ENCODE data around the gene LIN52.

Gene LIN52, protein sequence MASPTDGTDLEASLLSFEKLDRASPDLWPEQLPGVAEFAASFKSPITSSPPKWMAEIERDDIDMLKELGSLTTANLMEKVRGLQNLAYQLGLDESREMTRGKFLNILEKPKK

DNA sequence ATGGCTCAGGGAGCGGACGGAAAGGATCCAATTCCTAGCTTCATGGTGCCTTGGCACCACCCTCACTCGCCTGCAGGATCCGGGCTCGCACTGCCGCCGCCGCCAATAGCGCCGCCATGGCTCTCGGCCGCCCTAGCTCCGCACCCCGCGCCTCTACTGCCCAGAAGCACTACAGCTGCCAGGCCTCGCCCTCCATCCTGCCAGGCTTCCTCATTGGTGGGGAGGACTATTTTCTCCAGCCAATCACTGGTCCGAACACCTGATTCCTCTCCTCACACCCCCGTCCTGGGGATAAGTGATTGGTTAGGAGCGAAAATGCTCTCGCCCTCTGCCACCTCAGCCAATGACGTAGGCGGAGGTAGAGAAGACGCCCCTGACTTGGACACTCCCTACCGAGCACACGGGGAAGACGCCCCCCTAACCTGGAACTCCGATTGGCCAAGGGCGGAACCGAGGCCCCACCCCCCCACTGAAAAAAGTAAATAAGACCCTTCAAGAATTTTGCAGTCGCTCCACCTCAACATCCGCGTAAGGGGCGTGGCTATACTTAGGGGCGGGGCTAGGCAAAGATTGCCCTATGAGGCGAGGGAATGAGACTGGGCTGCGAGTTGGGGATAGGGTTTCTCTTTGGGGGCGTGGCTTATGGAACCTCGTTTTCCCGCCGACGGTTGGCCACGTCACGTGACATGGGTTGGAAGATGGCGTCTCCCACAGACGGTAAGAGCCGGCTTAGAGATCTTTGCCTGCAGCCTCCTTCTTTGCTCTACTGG lies at the start of gene LIN52, which contains the start of gene ALDH6A1:
Gene LIN52 (plus strand): TSS at position 680 of the 770 bp plus-strand sequence. CDS start 19 bp downstream, at position 699.
Gene ALDH6A1 (minus strand): TSS at position 177 of the 770 bp plus-strand sequence. CDS start 59 bp downstream, at position 118.
- Histone ChIP-seq H3K9ac (ENCODE audit: low read depth, low read length) (peak within 1 kb of the TSS; percentile 99), H3K4me1 (ENCODE audit: insufficient read depth, low read length) (peaks cover 8% of the 10 kb centered on the region), H3K9me3 (ENCODE audit: insufficient read depth, low read depth, low read length) (no peaks in the 10 kb centered on the region), H3K4me3 (ENCODE audit: low read length) (peak within 1 kb of the TSS; percentile 99), H3K27me3 (ENCODE audit: insufficient read depth, low read length) (no peaks in the 10 kb centered on the region), H3K27ac (ENCODE audit: low read length) (peak within 1 kb of the TSS; percentile 98), H3K36me3 (ENCODE audit: insufficient read depth, low read depth, low read length) (no peaks in the 10 kb centered on the region)

DNA sequence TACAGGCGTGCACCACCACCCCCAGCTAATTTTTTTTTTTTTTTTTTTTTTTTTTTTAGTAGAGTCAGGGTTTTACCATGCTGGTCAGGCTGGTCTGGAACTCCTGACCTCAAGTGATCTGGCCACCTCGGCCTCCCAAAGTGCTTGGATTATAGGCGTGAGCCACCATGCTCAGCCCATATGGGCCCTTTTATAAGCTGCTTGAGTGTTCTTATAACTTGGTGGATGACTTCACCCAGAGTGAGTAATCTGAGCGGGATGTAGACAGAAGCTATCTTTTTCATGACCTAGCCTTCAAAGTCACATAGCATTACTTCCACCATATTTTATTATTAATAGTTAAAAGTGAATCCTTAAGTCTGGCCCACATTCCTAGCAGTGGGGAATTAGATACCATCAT lies 49.2 kb upstream of the LIN52 start:
- Histone ChIP-seq H3K9ac (ENCODE audit: low read depth, low read length) (no peak overlapping the region), H3K4me3 (ENCODE audit: low read length) (no peak overlapping the region), H3K27me3 (ENCODE audit: insufficient read depth, low read length) (no peaks in the 10 kb centered on the region), H3K36me3 (ENCODE audit: insufficient read depth, low read depth, low read length) (no peaks in the 10 kb centered on the region), H3K4me1 (ENCODE audit: insufficient read depth, low read length) (no peaks in the 10 kb centered on the region), H3K27ac (ENCODE audit: low read length) (no peak overlapping the region), H3K9me3 (ENCODE audit: insufficient read depth, low read depth, low read length) (no peaks in the 10 kb centered on the region)

DNA sequence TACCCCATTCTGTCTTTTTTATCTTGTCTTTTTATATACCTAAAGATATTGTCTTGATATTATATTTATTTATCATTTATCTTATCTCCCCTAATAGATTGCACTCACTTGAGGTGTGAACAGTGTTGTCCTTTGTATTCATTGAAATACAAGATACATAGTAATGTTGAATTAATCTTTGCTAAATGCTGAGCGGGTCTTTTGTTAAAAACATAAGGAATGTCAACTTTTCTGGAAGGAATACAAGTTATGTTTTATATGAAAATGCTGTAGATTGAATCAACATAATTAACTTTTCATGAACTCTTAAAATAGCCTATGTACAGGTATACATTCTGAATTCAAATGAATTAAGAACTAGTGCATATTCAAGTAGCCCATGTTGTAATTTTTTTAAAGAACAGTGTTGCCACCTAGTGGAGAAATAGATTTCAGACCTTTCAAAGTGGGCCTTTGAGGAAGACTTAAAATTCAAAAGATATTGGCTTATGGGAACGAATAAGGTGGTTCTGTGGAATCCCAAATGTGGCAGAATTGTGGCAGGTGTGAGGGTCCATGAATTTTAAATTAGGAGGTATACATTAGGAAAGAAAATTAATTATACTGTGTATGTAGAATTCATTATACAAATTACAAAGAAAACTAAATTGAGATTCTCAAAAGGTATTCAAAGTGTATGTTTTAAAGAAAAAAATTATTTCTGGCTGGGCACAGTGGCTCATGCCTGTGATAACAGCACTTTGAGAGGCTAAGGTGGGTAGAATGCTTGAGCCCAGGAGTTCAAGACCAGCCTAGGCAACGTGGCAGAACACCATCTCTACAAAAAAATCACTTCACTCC lies 46.5 kb upstream of the LIN52 start:
- no peaks in the 10 kb centered on the region for H3K36me3 ChIP-seq (ENCODE audit: insufficient read depth, low read depth, low read length)
- H3K27ac ChIP-seq (ENCODE audit: low read length), result no peak overlapping the region
- H3K9me3 ChIP-seq (ENCODE audit: insufficient read depth, low read depth, low read length), result no peaks in the 10 kb centered on the region
- no peak overlapping the region for H3K9ac ChIP-seq (ENCODE audit: low read depth, low read length)
- H3K4me3 ChIP-seq (ENCODE audit: low read length), result no peak overlapping the region
- no peaks in the 10 kb centered on the region for H3K4me1 ChIP-seq (ENCODE audit: insufficient read depth, low read length)
- H3K27me3 ChIP-seq (ENCODE audit: insufficient read depth, low read length), result no peaks in the 10 kb centered on the region

DNA sequence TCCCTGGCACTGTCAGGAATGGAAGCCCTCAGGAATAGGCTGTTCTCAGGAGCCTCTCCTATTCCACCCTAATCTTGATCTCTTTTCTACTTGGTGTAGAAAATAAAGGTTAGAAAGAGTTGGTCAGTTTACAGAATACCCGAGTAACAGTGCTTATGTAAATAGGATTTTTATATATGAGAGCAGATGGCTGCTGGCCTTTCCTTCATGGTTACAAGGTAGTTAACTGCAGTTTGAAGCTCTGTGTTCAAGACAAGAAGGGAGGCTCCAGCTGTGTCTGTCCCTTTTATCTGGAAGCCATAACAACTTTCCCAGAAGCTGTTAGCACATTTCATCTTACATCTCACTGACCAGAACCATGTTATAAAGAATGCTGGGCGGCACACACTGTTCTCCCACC lies 42.5 kb upstream of the LIN52 start:
- no peaks in the 10 kb centered on the region for H3K9me3 ChIP-seq (ENCODE audit: insufficient read depth, low read depth, low read length)
- no peaks in the 10 kb centered on the region for H3K4me1 ChIP-seq (ENCODE audit: insufficient read depth, low read length)
- no peak overlapping the region for H3K27ac ChIP-seq (ENCODE audit: low read length)
- H3K4me3 ChIP-seq (ENCODE audit: low read length), result no peak overlapping the region
- H3K27me3 ChIP-seq (ENCODE audit: insufficient read depth, low read length), result no peaks in the 10 kb centered on the region
- H3K9ac ChIP-seq (ENCODE audit: low read depth, low read length), result no peak overlapping the region
- H3K36me3 ChIP-seq (ENCODE audit: insufficient read depth, low read depth, low read length), result no peaks in the 10 kb centered on the region

DNA sequence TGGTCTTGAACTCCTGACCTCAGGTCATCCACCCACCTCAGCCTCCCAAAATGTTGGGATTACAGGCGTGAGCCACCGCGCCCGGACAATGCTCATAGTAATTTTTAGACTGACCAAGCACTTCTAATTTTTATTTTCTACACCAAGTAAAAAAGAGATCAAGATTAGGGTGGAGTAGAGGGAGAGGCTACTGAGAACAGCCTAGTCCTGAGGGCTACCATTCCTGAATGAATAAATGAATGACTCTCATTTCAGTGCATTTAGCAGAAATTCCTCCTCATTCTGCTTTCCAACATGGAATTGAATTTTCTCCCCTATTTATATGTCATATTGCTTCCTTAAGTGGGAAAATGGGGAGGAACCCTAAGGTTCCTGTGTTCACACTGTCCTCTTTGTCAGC lies 39.2 kb upstream of the LIN52 start:
- Histone ChIP-seq H3K4me3 (ENCODE audit: low read length) (no peak overlapping the region), H3K9me3 (ENCODE audit: insufficient read depth, low read depth, low read length) (no peaks in the 10 kb centered on the region), H3K27ac (ENCODE audit: low read length) (no peak overlapping the region), H3K4me1 (ENCODE audit: insufficient read depth, low read length) (no peaks in the 10 kb centered on the region), H3K27me3 (ENCODE audit: insufficient read depth, low read length) (no peaks in the 10 kb centered on the region), H3K36me3 (ENCODE audit: insufficient read depth, low read depth, low read length) (no peaks in the 10 kb centered on the region), H3K9ac (ENCODE audit: low read depth, low read length) (no peak overlapping the region)

DNA sequence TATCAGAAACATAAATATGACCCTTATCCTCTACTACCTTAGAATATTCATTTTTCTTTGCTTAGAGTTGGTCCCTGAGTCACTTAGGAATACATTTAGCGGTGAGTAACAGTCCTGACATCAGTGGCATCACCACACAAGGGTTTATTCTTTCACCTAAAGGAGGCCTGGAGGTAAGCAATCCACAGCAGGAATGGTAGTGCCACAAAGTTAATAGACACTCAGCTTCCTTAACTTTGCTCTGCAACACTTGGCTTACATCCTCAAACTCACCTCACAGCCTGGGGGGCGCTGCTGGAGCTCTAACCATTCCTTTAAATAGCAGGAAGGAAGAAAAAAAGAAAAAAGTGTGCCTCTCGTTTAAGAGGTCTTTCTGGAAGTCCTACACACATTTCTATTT lies 36.5 kb upstream of the LIN52 start:
- Histone ChIP-seq H3K27me3 (ENCODE audit: insufficient read depth, low read length) (no peaks in the 10 kb centered on the region), H3K9me3 (ENCODE audit: insufficient read depth, low read depth, low read length) (no peaks in the 10 kb centered on the region), H3K36me3 (ENCODE audit: insufficient read depth, low read depth, low read length) (no peaks in the 10 kb centered on the region), H3K4me1 (ENCODE audit: insufficient read depth, low read length) (no peaks in the 10 kb centered on the region), H3K4me3 (ENCODE audit: low read length) (no peak overlapping the region), H3K27ac (ENCODE audit: low read length) (no peak overlapping the region), H3K9ac (ENCODE audit: low read depth, low read length) (no peak overlapping the region)

DNA sequence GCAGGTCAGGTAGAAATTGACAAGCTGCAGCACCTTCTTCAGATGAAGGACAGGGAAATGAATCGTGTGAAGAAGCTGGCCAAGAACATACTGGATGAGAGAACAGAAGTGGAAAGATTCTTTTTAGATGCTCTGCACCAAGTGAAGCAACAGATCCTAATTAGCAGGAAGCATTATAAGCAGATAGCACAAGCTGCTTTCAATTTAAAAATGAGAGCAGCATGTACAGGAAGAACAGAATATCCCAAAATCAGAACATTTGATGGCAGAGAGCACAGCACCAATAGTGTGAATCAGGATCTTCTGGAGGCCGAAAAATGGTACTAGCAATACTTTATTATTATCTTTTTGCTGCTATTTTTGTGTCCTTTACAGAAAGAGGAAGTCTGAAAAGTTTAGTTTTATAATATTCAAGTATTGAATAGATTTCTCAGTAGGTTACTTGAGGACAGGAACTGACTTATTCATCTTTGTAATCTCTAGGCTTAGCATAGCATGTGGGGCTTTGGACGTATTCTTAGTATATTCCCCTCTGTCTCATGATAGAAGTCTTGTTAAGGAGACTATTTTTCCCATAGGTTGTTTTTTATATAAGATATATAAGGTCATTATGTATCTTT lies 34.8 kb upstream of the LIN52 start:
- H3K9ac ChIP-seq (ENCODE audit: low read depth, low read length), result no peak overlapping the region
- no peaks in the 10 kb centered on the region for H3K4me1 ChIP-seq (ENCODE audit: insufficient read depth, low read length)
- H3K4me3 ChIP-seq (ENCODE audit: low read length), result no peak overlapping the region
- no peak overlapping the region for H3K27ac ChIP-seq (ENCODE audit: low read length)
- H3K9me3 ChIP-seq (ENCODE audit: insufficient read depth, low read depth, low read length), result no peaks in the 10 kb centered on the region
- no peaks in the 10 kb centered on the region for H3K36me3 ChIP-seq (ENCODE audit: insufficient read depth, low read depth, low read length)
- no peaks in the 10 kb centered on the region for H3K27me3 ChIP-seq (ENCODE audit: insufficient read depth, low read length)

DNA sequence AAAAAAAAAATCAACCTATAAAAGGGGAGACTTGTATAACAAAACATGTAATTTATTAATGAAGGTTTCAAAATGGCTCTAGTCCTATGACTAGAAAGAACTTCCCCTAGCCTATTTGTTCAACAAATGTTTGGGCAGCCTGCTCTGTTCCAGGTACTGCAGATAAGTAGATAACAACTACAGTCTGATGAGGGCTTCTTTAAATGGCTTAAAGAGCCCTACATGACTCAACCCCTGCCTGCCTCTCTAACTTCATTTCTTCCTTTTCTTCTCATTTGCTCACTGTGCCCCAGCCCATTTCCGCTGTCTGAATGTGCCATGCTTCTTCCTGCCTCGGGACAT lies 22.0 kb upstream of the LIN52 start:
- Histone ChIP-seq H3K27ac (ENCODE audit: low read length) (no peak overlapping the region), H3K36me3 (ENCODE audit: insufficient read depth, low read depth, low read length) (peaks cover 57% of the 10 kb centered on the region), H3K27me3 (ENCODE audit: insufficient read depth, low read length) (no peaks in the 10 kb centered on the region), H3K4me3 (ENCODE audit: low read length) (no peak overlapping the region), H3K9me3 (ENCODE audit: insufficient read depth, low read depth, low read length) (no peaks in the 10 kb centered on the region), H3K4me1 (ENCODE audit: insufficient read depth, low read length) (no peaks in the 10 kb centered on the region), H3K9ac (ENCODE audit: low read depth, low read length) (no peak overlapping the region)

DNA sequence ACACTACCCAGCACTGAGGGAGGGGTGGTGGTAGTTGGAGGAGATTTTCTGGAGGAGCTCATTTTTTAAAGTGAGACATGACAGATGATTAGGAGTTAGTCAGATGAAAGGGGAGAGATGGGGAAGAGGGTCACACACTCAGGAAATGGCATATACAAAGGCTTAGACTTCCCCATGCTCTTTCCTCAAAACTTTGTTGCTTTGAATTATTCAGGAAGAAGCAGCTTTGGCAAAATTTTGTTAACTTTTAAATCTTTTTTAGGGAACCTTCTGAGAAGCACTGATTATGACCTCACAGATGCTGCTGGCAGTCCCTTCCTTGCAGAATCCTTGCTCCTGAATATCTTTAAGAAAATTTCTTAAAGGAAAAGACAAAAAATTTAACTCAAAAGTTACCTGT lies 20.3 kb upstream of the LIN52 start:
- Histone ChIP-seq H3K27ac (ENCODE audit: low read length) (no peak overlapping the region), H3K4me3 (ENCODE audit: low read length) (no peak overlapping the region), H3K36me3 (ENCODE audit: insufficient read depth, low read depth, low read length) (peaks cover 59% of the 10 kb centered on the region), H3K27me3 (ENCODE audit: insufficient read depth, low read length) (no peaks in the 10 kb centered on the region), H3K9me3 (ENCODE audit: insufficient read depth, low read depth, low read length) (no peaks in the 10 kb centered on the region), H3K9ac (ENCODE audit: low read depth, low read length) (no peak overlapping the region), H3K4me1 (ENCODE audit: insufficient read depth, low read length) (no peaks in the 10 kb centered on the region)

DNA sequence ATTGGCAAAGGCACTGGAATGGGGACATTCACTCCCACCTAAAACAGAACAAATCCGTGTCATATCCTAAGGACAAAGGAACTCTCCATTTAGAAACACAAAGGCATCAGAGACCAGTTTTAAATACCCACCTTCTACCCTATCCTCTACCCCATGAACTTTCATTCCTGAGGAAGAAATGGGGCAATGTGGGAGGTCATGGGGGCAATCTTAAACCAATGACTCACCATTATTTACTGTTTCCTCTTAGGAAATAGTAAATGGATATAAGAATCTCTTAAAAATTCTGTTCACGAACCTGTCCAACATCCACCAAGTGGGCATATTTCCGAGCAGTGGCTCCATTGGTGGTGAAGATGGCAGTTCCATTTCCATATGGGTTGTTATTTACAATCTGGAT lies 19.9 kb upstream of the LIN52 start:
- H3K27me3 ChIP-seq (ENCODE audit: insufficient read depth, low read length), result no peaks in the 10 kb centered on the region
- no peaks in the 10 kb centered on the region for H3K4me1 ChIP-seq (ENCODE audit: insufficient read depth, low read length)
- peaks cover 55% of the 10 kb centered on the region for H3K36me3 ChIP-seq (ENCODE audit: insufficient read depth, low read depth, low read length)
- H3K9ac ChIP-seq (ENCODE audit: low read depth, low read length), result no peak overlapping the region
- H3K4me3 ChIP-seq (ENCODE audit: low read length), result no peak overlapping the region
- no peaks in the 10 kb centered on the region for H3K9me3 ChIP-seq (ENCODE audit: insufficient read depth, low read depth, low read length)
- no peak overlapping the region for H3K27ac ChIP-seq (ENCODE audit: low read length)

DNA sequence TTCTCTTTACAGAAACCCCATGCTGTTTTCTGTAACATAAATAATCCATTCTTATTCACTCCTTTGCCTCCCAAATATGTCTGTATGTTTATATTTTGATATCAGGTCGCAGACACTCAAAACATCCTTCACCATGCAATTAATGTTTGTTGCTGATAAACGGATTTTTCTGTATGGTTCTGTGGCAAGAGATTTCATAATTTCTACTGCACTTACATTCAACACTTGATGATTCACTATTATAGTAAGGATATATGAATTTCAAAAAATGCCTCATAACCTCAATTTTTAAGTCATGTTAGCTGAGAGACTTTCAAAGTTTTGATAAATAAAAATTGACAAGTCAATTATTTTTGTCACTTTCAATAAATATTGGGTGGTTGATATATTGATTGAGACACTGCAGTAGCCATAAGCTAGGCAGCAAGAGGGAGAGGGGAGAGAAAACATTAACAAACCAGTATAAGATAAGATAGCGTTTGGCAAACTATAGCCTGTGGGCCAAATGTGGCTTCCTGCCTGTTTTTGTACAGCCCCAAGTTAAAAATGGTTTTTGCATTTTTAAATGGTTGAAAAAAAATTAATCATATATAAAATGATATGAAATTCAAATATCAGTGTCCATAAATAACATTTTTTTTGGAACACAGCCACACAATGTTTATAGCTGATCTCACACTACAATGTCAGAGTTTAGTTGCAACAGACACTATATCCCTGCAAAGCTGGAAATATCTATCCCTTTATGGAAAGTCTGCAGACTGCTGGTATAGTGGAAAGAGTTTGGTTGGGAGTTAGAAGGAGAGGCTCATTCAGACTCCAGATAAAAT lies 18.8 kb upstream of the LIN52 start:
- H3K9ac ChIP-seq (ENCODE audit: low read depth, low read length), result no peak overlapping the region
- no peaks in the 10 kb centered on the region for H3K9me3 ChIP-seq (ENCODE audit: insufficient read depth, low read depth, low read length)
- no peak overlapping the region for H3K27ac ChIP-seq (ENCODE audit: low read length)
- no peaks in the 10 kb centered on the region for H3K27me3 ChIP-seq (ENCODE audit: insufficient read depth, low read length)
- H3K4me1 ChIP-seq (ENCODE audit: insufficient read depth, low read length), result no peaks in the 10 kb centered on the region
- peaks cover 54% of the 10 kb centered on the region for H3K36me3 ChIP-seq (ENCODE audit: insufficient read depth, low read depth, low read length)
- H3K4me3 ChIP-seq (ENCODE audit: low read length), result no peak overlapping the region

All from iPS-20b (cell line).